HepG2 (cell line): Measurements from ENCODE around the gene SKI. TPM values are rescaled to one million over a fixed set of nuclear protein-coding genes. Genes with fewer than 3 reads are reported as not detected.

Experiments
- BRCA1 ChIP-seq: sonication (generic); formaldehyde crosslinking; IDR thresholded peaks from 2 replicates; pipeline ENCODE4 v1.4.0; 2020; ENCODE audit warnings: missing genetic modification reagents
- FOXK2 ChIP-seq: fragments of 450-650 bp; IDR thresholded peaks from 2 replicates; pipeline ENCODE4 v1.6.1; 2016
- FOXP1 ChIP-seq, 2 experiments: fragments of 450-650 bp in 1 of 2; IDR thresholded peaks; 2 replicates each; pipeline ENCODE4 v1.6.1; 2017 to 2018; ENCODE audit warnings: antibody characterized with exemption in 1 of 2
- HOXA5 ChIP-seq: sonication (generic); formaldehyde crosslinking; IDR thresholded peaks from 2 replicates; pipeline ENCODE4 v1.4.0; 2020; ENCODE audit warnings: missing genetic modification reagents
- NFE2 ChIP-seq: sonication (generic); formaldehyde crosslinking; IDR thresholded peaks from 2 replicates; pipeline ENCODE4 v1.4.0; 2020; ENCODE audit warnings: missing genetic modification reagents
- NFKB2 ChIP-seq: sonication (generic); formaldehyde crosslinking; IDR thresholded peaks from 2 replicates; pipeline ENCODE4 v1.4.0; 2020; ENCODE audit warnings: missing genetic modification reagents, borderline replicate concordance
- NR2F1 ChIP-seq, 2 experiments: fragments of 450-650 bp in 1 of 2; formaldehyde crosslinking in 1 of 2; IDR thresholded peaks; 2 replicates each; pipeline versions ENCODE4 v1.5.0 to v1.6.1; 2016 to 2020; ENCODE audit warnings: mild to moderate bottlenecking in 1 of 2, missing compliant biosample characterization in 1 of 2, missing genetic modification reagents in 1 of 2, moderate library complexity in 1 of 2
- POLR2A ChIP-seq, 2 experiments: IDR thresholded peaks; 2 replicates each; pipeline ENCODE4 v1.6.1; 2011; ENCODE audit warnings: low read depth in 2 of 2, low read length in 2 of 2, mild to moderate bottlenecking in 1 of 2, moderate library complexity in 1 of 2; ENCODE audit not compliant: insufficient read depth in 1 of 2
- RFXANK ChIP-seq: IDR thresholded peaks from 2 replicates; pipeline ENCODE4 v1.6.1; 2016
- SP1 ChIP-seq, 2 experiments: fragments of 450-650 bp in 1 of 2; sonication (generic) in 1 of 2; formaldehyde crosslinking in 1 of 2; IDR thresholded peaks; 2 replicates each; pipeline versions ENCODE4 v1.4.0 to v1.6.1; 2016 to 2020; ENCODE audit warnings: missing genetic modification reagents in 1 of 2
- ZNF777 ChIP-seq: sonication (generic); formaldehyde crosslinking; IDR thresholded peaks from 2 replicates; pipeline ENCODE4 v1.4.0; 2020; ENCODE audit warnings: missing genetic modification reagents
- polyA plus RNA-seq, 8 experiments: library from polyadenylated mRNA; depleted of rRNA in 3 of 8; stranded (reverse) in 7 of 8; unstranded in 1 of 8; fragments of >200 nt; fragmentation: Illumina TruSeq in 4 of 8; extraction: Trizol in 4 of 8; gene quantifications; 2 replicates each; pipeline versions ENCODE4 v1.2.1 to v1.2.3, GENCODE V29; 2011 to 2016; ENCODE audit warnings: low read depth in 4 of 8, missing spikeins in 1 of 8, mixed read lengths in 1 of 8; ENCODE audit not compliant: insufficient read depth in 1 of 8
- total RNA-seq, 5 experiments: library from RNA; depleted of rRNA; stranded (reverse); fragments of >200 nt; fragmentation: Illumina TruSeq; extraction: Trizol; gene quantifications; 2 replicates each; pipeline ENCODE4 v1.2.3, GENCODE V29; 2016; ENCODE audit warnings: low read depth in 1 of 5
- TF ChIP-seq, protein P1 (sequence below), 2 experiments: sonication (generic) in 1 of 2; formaldehyde crosslinking in 1 of 2; IDR thresholded peaks; 2 replicates each; pipeline versions ENCODE4 v1.4.0 to v1.6.1; 2016 to 2020; ENCODE audit warnings: borderline replicate concordance in 1 of 2, low read depth in 1 of 2, mild to moderate bottlenecking in 1 of 2, missing genetic modification reagents in 1 of 2
- TF ChIP-seq, protein P2 (sequence below): sonication (generic); formaldehyde crosslinking; IDR thresholded peaks from 2 replicates; pipeline ENCODE4 v1.4.0; 2020; ENCODE audit warnings: mild to moderate bottlenecking, missing genetic modification reagents
- TF ChIP-seq, protein P3 (sequence below): sonication (generic); formaldehyde crosslinking; IDR thresholded peaks from 2 replicates; pipeline ENCODE4 v1.4.0; 2020; ENCODE audit warnings: missing genetic modification reagents, borderline replicate concordance

SKI gene
- total and polyA plus RNA-seq, 2 of the 13 experiments (the other 11 are each of a cell fraction or from before 2014, with no cell fraction given), result 4.7 to 6.9 TPM

- TF ChIP-seq, protein P1, sequence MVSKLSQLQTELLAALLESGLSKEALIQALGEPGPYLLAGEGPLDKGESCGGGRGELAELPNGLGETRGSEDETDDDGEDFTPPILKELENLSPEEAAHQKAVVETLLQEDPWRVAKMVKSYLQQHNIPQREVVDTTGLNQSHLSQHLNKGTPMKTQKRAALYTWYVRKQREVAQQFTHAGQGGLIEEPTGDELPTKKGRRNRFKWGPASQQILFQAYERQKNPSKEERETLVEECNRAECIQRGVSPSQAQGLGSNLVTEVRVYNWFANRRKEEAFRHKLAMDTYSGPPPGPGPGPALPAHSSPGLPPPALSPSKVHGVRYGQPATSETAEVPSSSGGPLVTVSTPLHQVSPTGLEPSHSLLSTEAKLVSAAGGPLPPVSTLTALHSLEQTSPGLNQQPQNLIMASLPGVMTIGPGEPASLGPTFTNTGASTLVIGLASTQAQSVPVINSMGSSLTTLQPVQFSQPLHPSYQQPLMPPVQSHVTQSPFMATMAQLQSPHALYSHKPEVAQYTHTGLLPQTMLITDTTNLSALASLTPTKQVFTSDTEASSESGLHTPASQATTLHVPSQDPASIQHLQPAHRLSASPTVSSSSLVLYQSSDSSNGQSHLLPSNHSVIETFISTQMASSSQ (IDR thresholded peaks at IDR 0.05; ENCODE audit: low read depth), result peak; percentile 91
- TF ChIP-seq, protein P1 (CRISPR knock-in tag; IDR thresholded peaks at IDR 0.05; ENCODE audit: borderline replicate concordance), result peak; percentile 96
- TF ChIP-seq NFKB2 (CRISPR knock-in tag) (no peak), POLR2A (IDR thresholded peaks at IDR 0.05; ENCODE audit: insufficient read depth in 1 of 2, low read depth in 2 of 2, low read length in 2 of 2) (peak in 1 of 2 experiments; percentile 42; a peak in 1 of 4 replicates), RFXANK (CRISPR knock-in tag) (no peak), FOXK2 (no peak), BRCA1 (no peak), NR2F1 (CRISPR knock-in tag; IDR thresholded peaks at IDR 0.05) (no peak; a peak in 1 of 4 replicates), ZNF777 (peak; percentile 8; the same call in 1 of the 2 replicates), HOXA5 (CRISPR knock-in tag) (peak; percentile 47; the same call in 1 of the 2 replicates), NFE2 (no peak), FOXP1 (IDR thresholded peaks at IDR 0.05) (no peak), FOXP1 (CRISPR knock-in tag; IDR thresholded peaks at IDR 0.05) (peak; percentile 35; the same call in 1 of the 2 replicates), SP1 (IDR thresholded peaks at IDR 0.05) (no peak), SP1 (CRISPR knock-in tag; IDR thresholded peaks at IDR 0.05) (0 out of 2 replicates have a peak, but pooled peaks have one; percentile 28)
- TF ChIP-seq, protein P2, sequence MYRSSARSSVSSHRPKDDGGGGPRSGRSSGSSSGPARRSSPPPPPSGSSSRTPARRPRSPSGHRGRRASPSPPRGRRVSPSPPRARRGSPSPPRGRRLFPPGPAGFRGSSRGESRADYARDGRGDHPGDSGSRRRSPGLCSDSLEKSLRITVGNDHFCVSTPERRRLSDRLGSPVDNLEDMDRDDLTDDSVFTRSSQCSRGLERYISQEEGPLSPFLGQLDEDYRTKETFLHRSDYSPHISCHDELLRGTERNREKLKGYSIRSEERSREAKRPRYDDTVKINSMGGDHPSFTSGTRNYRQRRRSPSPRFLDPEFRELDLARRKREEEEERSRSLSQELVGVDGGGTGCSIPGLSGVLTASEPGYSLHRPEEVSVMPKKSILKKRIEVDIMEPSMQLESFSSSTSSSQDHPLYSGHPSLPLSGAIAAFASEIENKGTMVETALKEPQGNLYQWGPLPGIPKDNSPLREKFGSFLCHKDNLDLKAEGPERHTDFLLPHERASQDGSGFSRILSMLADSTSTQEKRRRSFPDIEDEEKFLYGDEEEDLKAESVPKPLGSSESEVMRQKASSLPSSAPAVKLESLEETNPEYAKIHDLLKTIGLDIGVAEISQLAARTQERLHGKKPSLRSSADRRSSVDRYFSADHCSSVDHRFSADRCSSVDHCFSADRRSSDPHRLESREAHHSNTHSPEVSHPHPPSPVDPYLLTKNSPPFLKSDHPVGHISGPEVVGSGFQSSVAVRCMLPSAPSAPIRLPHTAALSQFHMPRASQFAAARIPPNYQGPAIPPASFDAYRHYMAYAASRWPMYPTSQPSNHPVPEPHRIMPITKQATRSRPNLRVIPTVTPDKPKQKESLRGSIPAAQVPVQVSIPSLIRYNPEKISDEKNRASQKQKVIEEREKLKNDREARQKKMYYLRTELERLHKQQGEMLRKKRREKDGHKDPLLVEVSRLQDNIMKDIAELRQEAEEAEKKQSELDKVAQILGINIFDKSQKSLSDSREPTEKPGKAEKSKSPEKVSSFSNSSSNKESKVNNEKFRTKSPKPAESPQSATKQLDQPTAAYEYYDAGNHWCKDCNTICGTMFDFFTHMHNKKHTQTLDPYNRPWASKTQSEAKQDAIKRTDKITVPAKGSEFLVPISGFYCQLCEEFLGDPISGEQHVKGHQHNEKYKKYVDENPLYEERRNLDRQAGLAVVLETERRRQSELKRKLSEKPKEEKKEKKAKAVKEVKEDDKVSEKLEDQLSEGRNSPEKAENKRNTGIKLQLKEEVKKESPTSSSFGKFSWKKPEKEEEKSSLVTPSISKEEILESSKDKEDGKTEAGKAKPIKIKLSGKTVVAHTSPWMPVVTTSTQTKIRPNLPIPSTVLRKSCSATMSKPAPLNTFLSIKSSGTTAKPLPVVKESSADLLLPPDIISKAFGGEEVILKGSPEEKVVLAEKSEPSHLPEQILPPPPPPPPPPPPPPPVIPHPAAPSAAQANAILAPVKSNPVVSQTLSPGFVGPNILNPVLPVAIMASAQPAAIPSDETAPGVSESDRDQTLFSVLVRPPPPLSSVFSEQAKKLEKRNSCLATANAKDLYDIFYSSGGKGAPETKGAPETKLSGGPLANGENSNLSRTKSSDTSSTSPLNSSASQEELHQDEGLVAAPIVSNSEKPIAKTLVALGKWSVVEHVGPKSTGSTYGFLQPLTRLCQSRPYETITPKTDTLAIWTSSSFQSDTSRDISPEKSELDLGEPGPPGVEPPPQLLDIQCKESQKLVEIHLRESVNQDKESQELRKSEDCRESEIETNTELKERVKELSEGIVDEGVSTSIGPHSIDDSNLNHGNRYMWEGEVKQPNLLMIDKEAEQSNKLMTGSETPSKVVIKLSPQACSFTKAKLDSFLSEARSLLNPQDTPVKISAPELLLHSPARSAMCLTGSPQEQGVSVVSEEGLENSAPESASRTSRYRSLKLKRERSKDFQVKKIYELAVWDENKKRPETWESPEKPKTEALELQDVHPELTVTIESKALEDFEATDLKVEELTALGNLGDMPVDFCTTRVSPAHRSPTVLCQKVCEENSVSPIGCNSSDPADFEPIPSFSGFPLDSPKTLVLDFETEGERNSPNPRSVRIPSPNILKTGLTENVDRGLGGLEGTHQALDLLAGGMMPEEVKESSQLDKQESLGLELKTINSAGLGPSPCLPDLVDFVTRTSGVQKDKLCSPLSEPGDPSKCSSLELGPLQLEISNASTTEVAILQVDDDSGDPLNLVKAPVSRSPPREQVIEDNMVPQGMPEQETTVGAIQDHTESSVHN (CRISPR knock-in tag), result no peak
- TF ChIP-seq, protein P3, sequence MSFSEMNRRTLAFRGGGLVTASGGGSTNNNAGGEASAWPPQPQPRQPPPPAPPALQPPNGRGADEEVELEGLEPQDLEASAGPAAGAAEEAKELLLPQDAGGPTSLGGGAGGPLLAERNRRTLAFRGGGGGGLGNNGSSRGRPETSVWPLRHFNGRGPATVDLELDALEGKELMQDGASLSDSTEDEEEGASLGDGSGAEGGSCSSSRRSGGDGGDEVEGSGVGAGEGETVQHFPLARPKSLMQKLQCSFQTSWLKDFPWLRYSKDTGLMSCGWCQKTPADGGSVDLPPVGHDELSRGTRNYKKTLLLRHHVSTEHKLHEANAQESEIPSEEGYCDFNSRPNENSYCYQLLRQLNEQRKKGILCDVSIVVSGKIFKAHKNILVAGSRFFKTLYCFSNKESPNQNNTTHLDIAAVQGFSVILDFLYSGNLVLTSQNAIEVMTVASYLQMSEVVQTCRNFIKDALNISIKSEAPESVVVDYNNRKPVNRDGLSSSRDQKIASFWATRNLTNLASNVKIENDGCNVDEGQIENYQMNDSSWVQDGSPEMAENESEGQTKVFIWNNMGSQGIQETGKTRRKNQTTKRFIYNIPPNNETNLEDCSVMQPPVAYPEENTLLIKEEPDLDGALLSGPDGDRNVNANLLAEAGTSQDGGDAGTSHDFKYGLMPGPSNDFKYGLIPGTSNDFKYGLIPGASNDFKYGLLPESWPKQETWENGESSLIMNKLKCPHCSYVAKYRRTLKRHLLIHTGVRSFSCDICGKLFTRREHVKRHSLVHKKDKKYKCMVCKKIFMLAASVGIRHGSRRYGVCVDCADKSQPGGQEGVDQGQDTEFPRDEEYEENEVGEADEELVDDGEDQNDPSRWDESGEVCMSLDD (CRISPR knock-in tag), result peak; percentile 89
These were observed 22.7 kb downstream of the SKI start (continued) for GRCh38 chr1:2250721-2251281.
